Upper lobe of right lung (tissue), 1 donor: ENCODE results near the gene SYNPO. TPM values are rescaled to one million over a fixed set of nuclear protein-coding genes. Genes with fewer than 3 reads are reported as not detected.

Source experiments
- ATAC-seq: fragments of 200-7000 bp; cut with Tn5 transposase; one replicate; pipeline ENCODE4 v1.9.1; 2020; ENCODE audit warnings: mild to moderate bottlenecking, moderate library complexity
- DNase-seq: peaks from one replicate; pipeline ENCODE4 v3.0.0-alpha.2; 2020
- H3K27ac ChIP-seq: fragments of 200-600 bp; one replicate; pipeline ENCODE4 v1.8.0; 2022
- H3K27me3 ChIP-seq: fragments of 200-600 bp; one replicate; pipeline ENCODE4 v1.8.0; 2022; ENCODE audit warnings: mild to moderate bottlenecking
- H3K36me3 ChIP-seq: fragments of 200-600 bp; one replicate; pipeline ENCODE4 v1.8.0; 2022
- H3K4me1 ChIP-seq: fragments of 200-600 bp; one replicate; pipeline ENCODE4 v1.8.0; 2022
- H3K4me3 ChIP-seq: fragments of 200-600 bp; one replicate; pipeline ENCODE4 v1.8.0; 2022; ENCODE audit warnings: mild to moderate bottlenecking
- H3K9me3 ChIP-seq: fragments of 200-600 bp; one replicate; pipeline ENCODE4 v1.8.0; 2022
- CTCF ChIP-seq: fragments of 200-600 bp; IDR thresholded peaks from one replicate; pipeline ENCODE4 v1.8.0; 2022; ENCODE audit warnings: antibody characterized with exemption
- intact Hi-C: fragments of 100-400 bp; cut with DNase I; formaldehyde crosslinking; loops from one replicate; pipeline ENCODE4 v1.11.0; 2022
- total RNA-seq: library from RNA; stranded (reverse); fragmentation: NEBNext Ultra II Directional; extraction: Animal tissue kit (Norgen Biotek cat#: 25700); gene quantifications from one replicate; pipeline ENCODE4 v1.2.1, GENCODE V29; 2021
- donor health status: DM: no; HTN: yes; CAD: no; lungs with severe emphysema.

The SYNPO gene
- total RNA-seq, 1 donor from 2014 or later = 151 TPM

- Histone ChIP-seq H3K27ac (no peak overlapping the region), H3K27me3 (no peaks in the 10 kb centered on the region), H3K36me3 (no peaks in the 10 kb centered on the region), H3K4me3 (no peak overlapping the region), H3K9me3 (no peaks in the 10 kb centered on the region), H3K4me1 (peaks cover 11% of the 10 kb centered on the region)
- ATAC-seq (no peak), DNase-seq (no peak)
- no peak for TF ChIP-seq CTCF
- intact Hi-C loops = no loop called here
Observed at GRCh38 chr5:150604010-150604409, 36.5 kb upstream of the SYNPO start.

GRCh38 chr5:150604894-150605440, 35.5 kb upstream of the SYNPO start:
- H3K9me3 ChIP-seq = no peaks in the 10 kb centered on the region
- peaks cover 10% of the 10 kb centered on the region for H3K4me1 ChIP-seq
- DNase-seq = no peak
- no peak for ATAC-seq
- intact Hi-C loops = no loop called here
- H3K27ac ChIP-seq = no peak overlapping the region
- H3K27me3 ChIP-seq = no peaks in the 10 kb centered on the region
- H3K4me3 ChIP-seq = no peak overlapping the region
- H3K36me3 ChIP-seq = no peaks in the 10 kb centered on the region
- TF ChIP-seq CTCF = no peak

GRCh38 chr5:150605546-150605945, 34.9 kb upstream of the SYNPO start:
- Histone ChIP-seq H3K27me3 (no peaks in the 10 kb centered on the region), H3K36me3 (no peaks in the 10 kb centered on the region), H3K9me3 (no peaks in the 10 kb centered on the region), H3K4me1 (peaks cover 8% of the 10 kb centered on the region), H3K27ac (no peak overlapping the region), H3K4me3 (no peak overlapping the region)
- no peak for TF ChIP-seq CTCF
- intact Hi-C loops = no loop called here
- ATAC-seq = no peak
- no peak for DNase-seq

- Histone ChIP-seq H3K4me3 (no peak overlapping the region), H3K27me3 (no peaks in the 10 kb centered on the region), H3K9me3 (no peaks in the 10 kb centered on the region), H3K36me3 (no peaks in the 10 kb centered on the region), H3K4me1 (peaks cover 7% of the 10 kb centered on the region), H3K27ac (no peak overlapping the region)
- ATAC-seq (no peak), DNase-seq (no peak)
- no peak for TF ChIP-seq CTCF
- intact Hi-C loops = no loop called here
Observed at GRCh38 chr5:150606476-150606875, 34.0 kb upstream of the SYNPO start.

- no peak for DNase-seq
Observed at GRCh38 chr5:150607105-150607504, 33.4 kb upstream of the SYNPO start.

More at GRCh38 chr5:150607105-150607504, 33.4 kb upstream of the SYNPO start:
- Histone ChIP-seq H3K27me3 (no peaks in the 10 kb centered on the region), H3K36me3 (no peaks in the 10 kb centered on the region), H3K27ac (no peak overlapping the region), H3K4me1 (peaks cover 7% of the 10 kb centered on the region), H3K4me3 (no peak overlapping the region), H3K9me3 (no peaks in the 10 kb centered on the region)
- ATAC-seq = no peak
- intact Hi-C loops = no loop called here
- TF ChIP-seq CTCF = no peak
